GM18499 (cell line): Measurements from ENCODE around the gene TMEM108.

Source experiments
- ATAC-seq: cut with Tn5 transposase; IDR thresholded peaks from one replicate; pipeline ENCODE4 v1.9.1; 2021; ENCODE audit warnings: moderate number of reproducible peaks; ENCODE audit not compliant: insufficient read depth, unreplicated experiment

The TMEM108 gene

DNA sequence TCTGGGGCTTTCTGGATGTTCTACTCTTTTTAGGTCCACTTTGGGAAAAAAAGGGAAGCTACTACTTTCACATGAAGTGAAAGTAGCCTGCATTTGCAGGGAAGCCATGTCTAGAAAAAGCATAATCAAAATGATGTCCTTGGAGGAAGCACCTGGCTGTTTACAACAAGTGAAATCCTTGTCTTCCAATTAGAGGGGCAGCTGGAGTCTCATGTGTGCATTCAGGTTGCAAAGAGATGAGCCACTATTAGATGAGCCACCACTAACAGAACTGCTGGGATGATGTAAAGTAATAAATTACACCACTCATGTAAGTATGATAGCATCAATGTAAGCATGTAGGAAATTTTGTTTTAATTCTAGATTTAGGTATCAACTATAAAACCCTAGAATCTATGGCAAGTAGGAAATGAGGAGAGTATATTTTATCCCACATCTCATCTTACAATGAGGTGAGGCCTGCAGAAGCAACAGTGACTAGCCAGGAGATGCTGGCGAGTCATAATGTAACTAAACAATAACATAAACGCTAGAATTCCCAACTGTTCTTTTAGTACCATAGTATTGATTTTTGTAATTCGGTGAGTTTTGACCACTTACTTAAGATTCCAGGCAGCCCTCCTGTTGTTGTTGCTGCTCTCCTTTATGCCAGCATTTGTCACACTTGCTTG lies 75.9 kb downstream of the TMEM108 start:
- no peak for ATAC-seq

DNA sequence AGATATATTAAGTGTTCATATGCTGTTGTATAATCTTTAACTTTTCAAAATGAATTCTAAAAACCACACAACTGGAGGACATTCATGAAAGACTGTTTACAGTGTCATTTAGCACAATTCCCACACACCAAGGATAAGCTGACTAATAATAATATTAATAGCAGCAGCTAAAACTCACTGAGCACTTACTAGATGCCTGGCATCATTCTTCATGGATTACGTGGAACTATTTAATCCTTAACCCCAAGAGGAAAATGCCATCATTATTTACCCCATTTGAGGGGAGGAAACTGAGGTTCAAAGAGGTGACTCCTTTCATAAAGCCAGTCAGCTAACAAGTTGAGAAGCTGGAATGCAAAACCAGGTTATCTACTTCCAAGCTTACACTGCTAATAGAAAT lies 77.0 kb downstream of the TMEM108 start:
- ATAC-seq: no peak

GRCh38 chr3:133117342-133117741 lies 79.2 kb downstream of the TMEM108 start:
- ATAC-seq: no peak

- no peak for ATAC-seq
These were observed 81.0 kb downstream of the TMEM108 start for GRCh38 chr3:133119176-133119575.

- ATAC-seq: no peak
These were observed 83.3 kb downstream of the TMEM108 start for GRCh38 chr3:133121450-133121849.

DNA sequence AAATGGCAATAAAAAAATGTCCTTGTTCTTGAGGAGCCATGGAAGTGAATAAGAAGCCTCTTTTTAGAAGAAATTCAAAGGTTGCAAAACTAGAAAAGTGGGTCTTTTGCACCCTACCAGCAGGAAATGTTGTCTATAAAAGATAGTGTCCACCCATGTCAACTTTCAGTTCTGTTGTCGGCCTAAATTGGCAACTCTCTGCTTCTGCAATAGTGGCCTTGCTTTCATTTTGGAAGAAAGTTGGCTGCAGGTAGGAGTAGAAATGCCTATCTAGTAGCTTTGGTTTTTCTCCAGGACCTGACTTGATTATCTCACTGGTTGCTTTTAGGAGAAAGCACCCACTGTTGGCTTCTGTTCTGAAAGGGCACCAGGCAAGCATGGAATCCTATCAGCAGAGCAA lies 85.4 kb downstream of the TMEM108 start:
- ATAC-seq: no peak

DNA sequence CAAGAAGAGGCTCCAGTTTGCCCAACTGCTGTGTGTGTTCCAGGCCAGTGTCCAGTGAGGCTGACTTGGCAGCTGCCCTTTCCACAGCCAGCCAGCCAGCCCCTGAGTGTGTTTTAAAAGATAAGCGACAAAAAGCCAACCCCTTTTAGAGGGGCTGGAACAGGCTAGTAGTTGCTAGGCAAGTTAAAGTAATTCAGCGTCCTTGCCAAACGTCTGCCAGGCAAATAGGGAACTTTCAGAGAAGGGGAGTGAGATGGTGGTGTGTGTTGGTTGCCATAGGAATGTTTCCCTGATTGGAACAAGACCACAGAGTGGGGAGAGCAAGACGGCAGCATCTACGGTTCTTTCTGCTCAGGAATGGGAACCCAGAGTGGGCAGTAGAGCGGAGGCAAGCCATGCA lies 86.3 kb downstream of the TMEM108 start:
- ATAC-seq: no peak

GRCh38 chr3:133125171-133125570 lies 87.0 kb downstream of the TMEM108 start:
- ATAC-seq: no peak

GRCh38 chr3:133125802-133126201 lies 87.6 kb downstream of the TMEM108 start:
- no peak for ATAC-seq

DNA sequence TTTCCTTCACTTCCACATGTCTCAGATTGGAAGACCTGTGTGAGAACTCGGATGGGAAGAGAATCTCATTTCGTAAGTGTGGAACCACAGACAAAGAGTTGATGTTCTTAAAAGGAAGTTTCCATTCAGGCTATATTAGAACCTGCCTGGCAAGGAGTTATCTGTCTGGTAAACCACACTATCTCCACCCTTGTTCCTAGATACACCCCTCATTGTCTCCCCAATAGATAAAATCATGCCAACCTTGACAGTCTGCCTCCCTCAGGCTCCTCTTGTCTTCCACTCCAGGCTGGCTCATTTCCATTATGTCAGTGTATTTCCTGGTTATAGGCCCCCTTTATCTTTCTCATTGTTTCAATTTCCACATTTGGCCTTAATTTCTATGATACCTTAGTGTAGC lies 89.2 kb downstream of the TMEM108 start:
- no peak for ATAC-seq

GRCh38 chr3:133130168-133130567 lies 92.0 kb downstream of the TMEM108 start:
- no peak for ATAC-seq

GRCh38 chr3:133135306-133135705 lies 97.1 kb downstream of the TMEM108 start:
- no peak for ATAC-seq

- ATAC-seq: peak; percentile 55
These were observed 98.2 kb downstream of the TMEM108 start for GRCh38 chr3:133136114-133137041.

GRCh38 chr3:133137042-133137996 lies 99.1 kb downstream of the TMEM108 start:
- ATAC-seq: no peak

DNA sequence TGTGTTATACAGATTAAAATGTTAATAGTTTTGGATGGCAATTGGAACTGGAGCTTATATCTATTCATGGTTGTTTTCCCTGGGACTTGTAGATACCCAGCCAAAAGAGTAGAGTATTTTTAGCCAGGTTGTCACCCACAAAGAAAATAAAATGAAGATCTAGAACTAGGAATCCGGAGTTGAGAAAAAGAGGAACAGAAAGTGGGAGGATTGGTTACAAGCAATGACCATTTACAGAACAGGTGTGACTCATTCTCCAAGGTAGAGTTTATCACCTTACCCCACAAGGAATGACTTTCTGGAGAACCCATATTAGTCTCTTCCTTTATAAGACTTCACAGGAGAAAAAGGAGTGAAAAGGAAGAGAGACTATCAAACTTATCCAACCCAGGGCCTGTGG lies 99.8 kb downstream of the TMEM108 start:
- peak; percentile 84 for ATAC-seq

- no peak for ATAC-seq
These were observed 113.9 kb downstream of the TMEM108 start for GRCh38 chr3:133152056-133152455.

DNA sequence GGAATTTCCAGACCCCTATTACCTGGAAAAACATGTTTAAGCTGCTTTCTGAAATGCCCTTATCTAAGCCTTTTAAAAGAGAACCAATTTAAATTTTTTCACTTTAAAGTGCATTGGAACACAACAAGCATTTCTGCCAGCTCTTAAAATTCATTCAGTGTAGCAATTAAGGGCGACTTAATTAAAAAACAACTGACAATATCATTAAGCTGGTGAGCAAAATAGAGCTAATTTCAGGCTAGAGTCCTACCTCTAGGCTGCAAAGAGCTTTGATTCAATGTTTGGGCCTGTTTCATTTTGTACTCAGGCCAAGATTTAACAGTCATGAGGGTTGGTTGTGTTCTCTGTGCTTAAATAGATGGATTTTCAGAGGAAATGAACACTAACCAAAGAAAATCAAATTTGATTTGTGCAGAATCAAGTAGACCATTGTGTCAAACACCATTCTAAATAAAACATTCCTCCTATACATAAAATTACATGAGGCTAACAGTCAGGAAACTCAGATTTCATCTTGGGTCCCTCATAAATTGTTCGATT lies 114.6 kb downstream of the TMEM108 start:
- no peak for ATAC-seq

- no peak for ATAC-seq
These were observed 115.2 kb downstream of the TMEM108 start for GRCh38 chr3:133153382-133153781.

GRCh38 chr3:133157716-133158115 lies 119.5 kb downstream of the TMEM108 start:
- ATAC-seq: no peak

- ATAC-seq: no peak
These were observed 120.5 kb downstream of the TMEM108 start for GRCh38 chr3:133158686-133159085.
